Stimulated activated CD8-positive, alpha-beta memory T cell treated with anti-CD3 and anti-CD28 coated beads, Interleukin-2, amount 100 ng/mL, for 48 hours (primary cell): ENCODE measurements around the gene CXCL17.
A peak's percentile ranks its signal among the peaks of the same experiment; 100 is the strongest.

ENCODE experiments used
- DNase-seq, 2 donors: peaks; one replicate each; pipeline ENCODE4 v3.0.0-alpha.2; 2020; ENCODE audit warnings: low read depth in 2 of 2

Gene CXCL17

GRCh38 chr19:42423462-42424344 is 19.0 kb downstream of the CXCL17 start:
- peak; percentile 82 to 92 for DNase-seq

DNA sequence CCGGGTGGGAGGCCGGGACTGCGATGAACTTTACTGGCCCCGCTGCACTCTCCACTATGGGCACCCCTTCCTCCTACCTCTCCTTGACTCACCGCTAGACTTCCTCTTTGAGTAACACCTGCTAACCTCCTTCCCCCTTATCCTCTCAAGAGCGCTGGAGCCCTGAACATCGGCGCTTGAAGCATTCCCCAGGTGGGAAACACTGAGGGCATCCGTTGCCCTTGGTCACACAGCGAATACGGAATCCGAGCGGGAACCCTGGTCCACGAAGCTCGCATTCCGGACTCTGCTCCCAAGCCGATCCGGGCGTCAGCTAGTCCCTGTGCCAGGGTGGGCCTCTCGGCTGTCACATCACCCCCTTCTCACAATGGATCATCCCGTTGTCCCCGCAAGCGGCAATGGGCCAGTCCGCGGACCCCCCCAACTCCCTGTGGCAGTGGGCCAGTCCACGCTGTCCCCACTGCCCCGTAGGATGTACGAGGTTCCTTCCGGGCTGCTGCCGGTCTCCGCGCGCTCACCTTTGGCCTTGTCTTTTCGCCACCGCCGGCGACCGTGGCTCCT is 19.8 kb downstream of the CXCL17 start:
- DNase-seq: peak in 1 of 2 donors; percentile 22

DNA sequence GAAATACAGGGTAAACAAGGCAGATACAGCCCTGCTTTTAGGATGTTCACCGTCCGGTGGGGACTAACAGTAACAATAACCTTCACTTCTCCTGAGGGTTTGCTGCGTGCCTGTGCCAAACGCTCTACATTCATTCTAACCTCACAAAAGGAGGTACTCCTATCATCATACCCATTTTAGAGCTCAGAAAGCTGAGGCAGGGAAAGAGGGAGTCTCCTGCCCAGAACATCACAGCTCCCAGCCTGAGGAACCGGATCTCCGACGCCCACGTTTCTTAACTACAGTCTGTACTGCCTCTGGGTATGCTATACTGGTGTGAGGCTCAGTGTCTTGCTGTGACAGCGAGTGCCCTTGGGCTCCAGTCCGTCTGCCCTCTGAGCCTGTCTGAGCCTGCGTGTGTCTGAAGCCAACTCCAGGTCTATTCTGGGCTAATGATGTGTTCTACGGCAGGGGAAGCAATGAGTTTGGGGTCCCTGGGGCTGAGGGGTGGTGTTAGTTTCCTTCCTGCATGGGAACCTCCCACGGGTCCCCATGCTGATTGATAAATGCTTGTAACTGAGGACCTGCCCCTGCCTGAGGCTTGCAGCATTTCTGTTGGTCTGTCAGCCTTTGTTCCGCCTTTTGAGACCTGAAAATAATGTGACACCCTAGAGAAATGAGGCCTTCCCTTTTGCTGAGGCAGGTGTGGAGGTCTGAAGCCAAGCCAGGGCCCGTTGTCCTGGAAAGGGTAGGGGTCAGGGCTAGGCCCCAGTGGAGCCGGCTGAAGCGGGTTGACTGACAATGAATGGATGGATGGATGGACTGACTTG is 20.4 kb downstream of the CXCL17 start:
- DNase-seq: no peak

DNA sequence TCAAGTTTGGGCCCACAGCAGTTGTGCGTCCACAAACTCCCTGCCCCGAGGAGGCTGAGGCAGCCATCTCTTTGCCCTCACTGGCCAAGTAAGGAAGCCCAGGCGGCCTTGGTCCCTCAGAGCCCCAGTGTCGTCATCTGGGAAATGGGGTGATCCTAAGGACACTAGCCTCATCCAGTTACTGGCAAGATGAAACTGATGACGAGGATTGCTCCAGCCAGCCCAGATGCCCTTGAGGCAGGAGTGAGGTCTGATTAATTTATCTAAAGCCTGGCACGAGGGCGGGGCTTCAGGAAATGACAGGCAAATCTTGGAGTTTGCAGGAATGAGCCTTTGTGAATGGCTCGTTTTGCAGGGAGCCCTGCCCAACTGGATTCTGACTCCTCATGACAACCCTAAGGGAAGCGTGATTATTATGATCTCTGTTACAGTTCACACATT is 21.1 kb downstream of the CXCL17 start:
- no peak for DNase-seq

DNA sequence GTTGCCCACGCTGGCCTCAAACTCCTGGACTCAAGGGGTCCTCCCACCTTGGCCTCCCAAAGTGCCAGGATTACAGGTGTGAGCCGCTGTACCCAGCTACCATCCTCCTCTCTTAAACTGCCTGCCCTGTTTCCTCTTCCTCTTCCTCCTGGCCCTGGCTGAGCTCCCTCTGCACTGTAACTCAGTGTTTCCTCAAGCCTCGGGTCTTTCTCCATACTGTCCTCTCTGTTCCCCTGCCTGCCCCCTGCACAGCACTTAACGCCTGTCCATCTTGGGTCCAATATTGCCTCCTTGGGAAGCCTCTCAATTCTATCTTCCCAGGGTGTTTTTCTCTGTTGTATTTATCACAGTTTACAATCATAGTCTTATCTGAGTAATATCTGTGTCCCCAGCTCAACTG is 21.6 kb downstream of the CXCL17 start:
- no peak for DNase-seq

GRCh38 chr19:42420055-42420544 is 22.6 kb downstream of the CXCL17 start:
- peak; percentile 64 to 68 for DNase-seq

GRCh38 chr19:42419309-42419708 is 23.4 kb downstream of the CXCL17 start:
- no peak for DNase-seq

GRCh38 chr19:42412661-42413076 is 30.1 kb downstream of the CXCL17 start:
- no peak for DNase-seq

GRCh38 chr19:42412227-42412626 is 30.5 kb downstream of the CXCL17 start:
- no peak for DNase-seq

DNA sequence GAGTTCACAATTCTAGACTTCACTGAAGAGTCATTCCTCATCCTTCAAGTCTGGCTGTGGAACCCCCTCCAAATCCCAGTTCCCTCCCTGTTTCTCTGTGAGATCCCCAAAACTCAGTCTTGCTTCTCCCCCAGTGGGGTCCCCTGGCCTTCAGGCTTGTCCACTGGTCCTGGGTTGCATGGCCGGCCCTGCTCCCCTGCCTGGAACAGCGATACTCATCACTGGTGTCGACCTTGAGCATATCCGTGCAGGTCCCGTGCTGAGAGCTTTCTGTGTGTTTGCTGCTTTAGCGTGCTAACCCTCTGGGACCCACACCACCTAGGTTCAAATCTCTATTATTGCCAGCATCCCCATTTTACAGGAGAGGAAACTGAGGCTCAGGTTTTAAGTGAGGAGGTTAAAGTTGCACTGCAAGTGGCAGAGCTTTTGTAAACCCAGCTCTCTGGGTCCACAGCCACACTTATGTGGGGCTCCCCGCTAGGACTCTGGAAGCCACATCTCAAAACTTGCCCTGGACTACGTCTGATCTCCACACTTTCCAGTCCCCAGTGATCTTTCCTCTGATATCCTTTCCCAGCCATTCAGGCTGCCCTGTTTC is 31.1 kb downstream of the CXCL17 start:
- no peak for DNase-seq

GRCh38 chr19:42410371-42410770 is 32.4 kb downstream of the CXCL17 start:
- DNase-seq: no peak

DNA sequence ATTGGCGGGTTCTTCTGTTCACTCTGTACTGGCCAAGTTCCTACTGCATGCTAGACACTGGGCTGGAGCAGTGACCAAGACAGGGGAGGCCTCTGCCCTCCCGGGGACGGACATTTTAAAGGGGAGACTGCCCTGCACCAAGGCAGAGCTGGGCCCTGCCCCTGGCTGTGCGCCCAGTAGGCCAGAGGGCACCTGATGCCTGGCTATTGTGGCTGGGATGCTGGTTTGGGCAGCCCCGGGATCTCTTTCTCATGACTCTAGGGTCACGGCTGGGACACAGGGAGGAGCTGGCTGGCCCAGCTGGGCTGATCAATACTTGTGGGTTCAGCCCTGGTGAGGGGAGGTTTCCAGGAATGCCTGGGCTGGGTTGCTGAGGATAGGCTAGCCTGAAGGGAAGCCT is 33.3 kb downstream of the CXCL17 start:
- no peak for DNase-seq

DNA sequence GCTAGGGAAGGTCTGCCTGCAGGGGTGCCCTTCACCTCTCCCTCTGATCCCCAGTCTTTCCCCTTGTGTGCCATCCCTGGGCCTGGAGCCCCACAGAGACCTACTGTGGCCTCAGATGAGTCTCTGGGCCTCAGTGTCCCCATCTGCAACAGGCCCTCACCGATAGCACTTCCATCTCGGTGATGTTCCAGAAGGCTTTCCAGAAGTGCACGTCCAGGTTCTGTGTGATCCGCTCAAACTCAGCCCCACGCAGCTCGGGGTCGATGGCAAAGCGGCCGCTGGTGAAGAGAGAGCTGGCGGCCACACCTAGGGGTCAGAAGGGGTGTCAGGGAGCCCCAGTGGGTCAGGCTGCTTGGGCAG is 35.0 kb downstream of the CXCL17 start:
- DNase-seq: no peak

- DNase-seq: no peak
Observed at GRCh38 chr19:42407085-42407815, 35.5 kb downstream of the CXCL17 start.

DNA sequence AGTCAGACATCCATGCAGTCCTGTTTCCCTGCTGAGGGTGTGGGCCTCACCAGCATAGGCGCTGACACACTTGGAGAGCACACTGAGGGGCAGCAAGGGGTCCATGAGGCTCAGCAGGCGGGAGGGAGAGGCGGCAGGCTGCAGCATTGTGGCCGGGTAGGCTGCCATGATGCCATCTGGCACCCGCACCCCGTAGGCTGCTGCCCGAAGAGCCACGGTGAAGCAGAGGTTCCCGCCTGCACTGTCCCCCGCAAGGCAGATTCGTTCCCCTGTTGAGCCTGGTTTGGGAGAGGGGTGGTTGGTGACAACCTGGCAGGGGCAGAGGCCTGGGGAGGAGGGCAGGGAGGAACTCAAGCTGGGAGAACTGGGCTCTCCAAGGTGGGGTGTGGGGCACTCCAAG is 36.6 kb downstream of the CXCL17 start:
- DNase-seq: no peak

- no peak for DNase-seq
Observed at GRCh38 chr19:42403586-42403985, 39.2 kb downstream of the CXCL17 start.

- DNase-seq: no peak
Observed at GRCh38 chr19:42402376-42403116, 40.2 kb downstream of the CXCL17 start.

GRCh38 chr19:42401365-42402303 is 41.1 kb downstream of the CXCL17 start:
- peak; percentile 60 to 67 for DNase-seq

GRCh38 chr19:42400404-42400803 is 42.3 kb downstream of the CXCL17 start:
- no peak for DNase-seq
